Skin epidermis (tissue), 12 donors: ENCODE data around the gene ALDH1A1.

Experiments used
- H3K27ac ChIP-seq, 21 experiments: fragments of 200-600 bp; sonication (generic) in 11 of 21; one replicate each; pipeline ENCODE4 v1.5.0; 2020; ENCODE audit warnings: mild to moderate bottlenecking in 3 of 21, inconsistent platforms in 2 of 21, moderate library complexity in 2 of 21
- H3K4me3 ChIP-seq, 7 experiments: fragments of 200-600 bp; sonication (generic) in 2 of 7; one replicate each; pipeline ENCODE4 v1.5.0; 2020; ENCODE audit warnings: inconsistent platforms in 2 of 7, mild to moderate bottlenecking in 2 of 7, moderate library complexity in 1 of 7

Gene ALDH1A1

DNA sequence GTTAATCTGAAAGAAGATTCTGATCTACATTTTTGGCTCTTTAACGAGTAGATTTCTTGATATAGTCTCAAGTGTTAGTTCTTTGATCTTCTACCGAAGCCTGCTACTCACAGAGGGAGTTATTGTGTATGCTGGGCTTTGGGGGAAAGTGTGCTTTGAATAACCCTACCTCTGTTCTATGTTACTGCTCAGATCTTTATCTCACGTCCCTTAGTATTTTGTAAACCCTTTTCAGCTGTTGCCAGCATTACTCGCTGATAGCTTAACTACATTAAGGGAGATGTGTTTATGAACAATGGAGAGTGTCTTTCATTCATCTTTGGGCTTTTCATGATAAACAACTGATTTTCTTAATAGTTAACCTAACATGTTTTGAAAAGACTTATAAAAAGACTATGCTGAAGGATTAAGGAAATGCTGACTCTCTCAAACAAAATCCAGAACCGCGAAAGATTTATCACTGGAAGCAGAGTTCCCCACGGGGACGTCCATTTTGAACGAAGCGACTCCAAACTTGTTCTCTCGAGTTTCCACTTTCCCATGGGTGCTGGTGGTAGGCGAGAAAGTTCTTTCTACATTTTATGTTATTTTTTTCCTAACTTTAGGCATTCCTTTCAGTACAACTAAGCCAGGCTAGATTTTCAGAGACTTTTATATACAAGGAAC, 27.9 kb upstream of the ALDH1A1 start:
- Histone ChIP-seq H3K4me3 (no peak overlapping the region), H3K27ac (no peak overlapping the region)

DNA sequence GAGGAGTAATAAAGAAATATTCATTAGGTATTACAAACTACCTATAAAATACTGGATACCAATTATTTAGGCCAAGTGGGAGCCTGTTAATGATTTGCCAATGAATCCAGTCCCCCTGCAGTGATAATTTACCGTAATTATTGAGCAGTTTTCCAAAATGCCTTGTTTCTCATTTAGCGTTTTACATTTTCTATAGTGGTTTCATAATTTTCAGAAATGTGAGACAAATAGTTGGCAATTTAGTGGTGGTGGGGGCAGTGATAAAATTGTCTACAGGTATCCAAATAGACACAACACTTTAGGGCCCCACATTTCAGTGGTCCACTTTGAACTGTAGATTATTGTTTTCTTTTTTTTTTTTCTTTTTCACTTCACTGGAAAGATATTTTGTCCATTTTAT, 27.3 kb upstream of the ALDH1A1 start:
- Histone ChIP-seq H3K4me3 (no peak overlapping the region), H3K27ac (no peak overlapping the region)

DNA sequence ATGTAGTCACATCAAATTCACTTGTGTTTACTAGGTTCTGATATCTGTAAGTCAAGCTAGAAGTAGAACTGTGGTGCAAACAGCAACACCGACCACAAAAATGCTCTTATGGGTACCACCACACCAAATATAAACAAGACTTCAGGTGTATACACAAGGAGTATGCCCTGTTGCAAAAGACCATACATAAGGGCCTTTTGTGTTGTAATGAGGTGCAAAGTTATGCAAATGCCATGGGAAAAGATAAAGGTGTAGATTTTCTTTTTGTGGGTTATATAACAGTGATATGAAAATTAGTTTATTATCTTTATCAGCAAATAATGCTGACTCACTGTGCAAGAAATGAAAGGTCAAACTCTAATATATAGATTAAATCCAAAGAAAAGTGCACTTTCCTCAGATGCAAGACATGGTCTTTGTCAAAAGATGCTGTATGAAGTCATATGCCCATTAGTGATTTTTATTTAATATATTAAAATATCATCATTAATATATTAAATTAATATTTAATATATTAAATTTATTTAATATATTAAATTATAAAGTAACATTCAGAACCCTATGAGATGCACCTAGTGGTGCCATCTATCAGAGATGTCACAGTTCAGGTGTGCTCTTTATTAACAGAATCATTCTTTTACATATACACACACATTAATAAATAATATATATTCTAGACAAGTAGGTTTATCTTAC, 26.7 kb upstream of the ALDH1A1 start:
- Histone ChIP-seq H3K4me3 (no peak overlapping the region), H3K27ac (no peak overlapping the region)

DNA sequence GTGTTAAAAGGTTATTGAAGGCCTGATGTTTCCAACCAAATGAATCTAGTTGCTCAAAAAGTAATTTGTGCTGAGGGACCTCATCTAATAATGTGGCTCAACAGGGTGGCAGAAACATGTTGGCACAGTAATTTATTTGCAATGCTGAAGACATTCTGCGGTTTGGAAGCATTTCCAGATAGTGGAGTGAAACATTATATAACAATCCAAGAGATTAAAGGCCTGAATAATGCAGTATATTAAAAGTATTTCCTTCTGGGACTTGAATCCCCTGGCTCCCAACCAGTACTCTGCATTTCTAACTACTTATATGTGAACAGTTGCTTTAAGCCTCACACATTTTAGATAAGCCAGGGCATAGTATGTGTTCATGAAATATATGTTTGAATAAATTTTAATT, 25.9 kb upstream of the ALDH1A1 start:
- no peak overlapping the region for H3K4me3 ChIP-seq
- H3K27ac ChIP-seq = no peak overlapping the region

DNA sequence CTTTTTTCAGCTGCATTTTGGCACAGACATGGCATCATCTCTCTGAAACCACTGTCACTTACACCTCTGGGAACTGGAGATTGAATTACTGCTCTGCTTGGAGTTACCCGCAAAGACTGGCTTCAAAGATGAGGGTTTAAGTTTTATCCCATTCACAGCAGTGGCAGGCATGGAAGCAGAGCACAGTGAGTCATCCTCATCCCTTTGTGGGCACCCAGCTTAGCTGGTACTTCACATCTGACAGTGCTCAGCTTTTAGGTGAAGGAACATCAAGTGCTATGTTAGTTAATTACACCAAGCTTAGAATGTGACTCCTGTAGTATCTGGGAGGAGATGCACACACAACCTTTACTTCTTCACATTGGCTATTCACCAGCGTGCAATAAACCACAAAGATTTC, 24.8 kb upstream of the ALDH1A1 start:
- Histone ChIP-seq H3K27ac (no peak overlapping the region), H3K4me3 (no peak overlapping the region)

DNA sequence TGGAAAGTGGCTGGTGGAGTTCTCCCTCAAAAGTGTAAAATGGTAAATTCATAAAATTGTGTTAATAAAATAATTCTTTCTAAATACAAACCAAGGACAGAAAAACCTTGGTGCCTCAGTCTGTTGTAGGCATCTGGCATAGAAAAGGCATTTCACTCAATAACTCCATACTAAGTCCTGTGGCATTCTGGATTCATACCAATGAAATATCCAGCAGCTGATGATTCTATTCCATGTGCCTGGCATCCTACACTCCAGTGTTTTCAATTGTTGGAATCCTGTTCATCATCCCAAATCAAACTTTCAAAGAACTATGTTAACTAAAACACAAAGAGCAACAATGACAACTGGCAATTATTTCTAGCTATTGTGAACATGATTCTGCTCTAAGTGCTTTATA, 21.6 kb upstream of the ALDH1A1 start:
- no peak overlapping the region for H3K4me3 ChIP-seq
- no peak overlapping the region for H3K27ac ChIP-seq

DNA sequence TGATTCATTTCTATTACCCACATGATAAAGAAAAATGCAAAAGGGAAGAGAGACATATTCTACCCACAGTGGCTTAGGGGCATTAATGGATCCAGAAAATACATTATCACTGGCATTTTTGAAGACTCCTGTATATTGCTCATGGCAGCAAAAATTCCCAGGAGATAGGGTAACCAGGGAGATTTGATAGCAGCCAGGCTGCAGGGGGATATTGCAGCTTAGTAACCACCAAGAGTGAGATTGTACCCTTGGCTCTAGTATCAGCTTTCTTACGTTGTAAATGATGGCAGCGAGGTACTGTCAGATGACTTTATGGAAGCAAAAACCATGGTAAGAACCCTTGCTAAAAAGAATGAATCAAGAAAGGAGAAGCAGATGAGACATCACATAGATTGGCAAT, 19.8 kb upstream of the ALDH1A1 start:
- Histone ChIP-seq H3K4me3 (no peak overlapping the region), H3K27ac (no peak overlapping the region)

DNA sequence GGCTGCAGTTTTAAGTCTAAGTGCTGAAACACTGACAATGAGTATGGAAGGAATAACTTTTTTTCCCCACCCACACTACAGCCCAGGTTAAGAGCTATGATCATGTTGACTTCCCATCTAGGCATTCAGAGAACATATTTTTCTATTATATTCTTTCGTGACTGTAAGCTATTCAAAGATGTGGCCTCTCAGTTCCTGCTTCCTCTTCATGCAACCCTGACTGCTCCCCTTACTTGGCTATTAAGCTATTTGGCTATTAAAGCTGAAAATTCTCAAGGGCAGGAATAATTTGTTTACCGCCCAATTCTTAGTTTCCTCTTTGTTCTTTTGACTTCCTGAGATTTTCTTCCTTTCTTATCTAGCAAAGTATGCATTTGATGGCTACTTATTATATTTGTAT, 18.6 kb upstream of the ALDH1A1 start:
- H3K27ac ChIP-seq = no peak overlapping the region
- H3K4me3 ChIP-seq = no peak overlapping the region

DNA sequence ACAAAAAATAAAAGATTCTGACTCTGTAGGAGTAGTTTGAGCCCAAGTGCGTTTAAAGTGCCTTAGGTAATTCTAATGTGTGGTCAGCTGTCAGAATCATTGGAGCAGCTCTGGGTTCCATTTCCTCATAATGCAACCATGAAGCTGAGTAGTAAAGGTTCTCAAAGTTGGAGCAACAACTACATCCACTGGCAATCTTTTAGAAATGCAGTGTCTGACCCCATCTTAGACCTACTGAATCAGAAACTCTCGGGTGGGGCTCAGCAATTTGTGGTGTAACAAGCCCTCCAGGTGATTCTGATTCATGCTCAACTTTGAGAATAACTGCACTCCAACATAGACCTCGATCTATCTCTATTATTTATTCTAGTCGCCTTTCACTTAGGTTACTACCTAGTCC, 7.6 kb upstream of the ALDH1A1 start:
- H3K27ac ChIP-seq = no peak overlapping the region

DNA sequence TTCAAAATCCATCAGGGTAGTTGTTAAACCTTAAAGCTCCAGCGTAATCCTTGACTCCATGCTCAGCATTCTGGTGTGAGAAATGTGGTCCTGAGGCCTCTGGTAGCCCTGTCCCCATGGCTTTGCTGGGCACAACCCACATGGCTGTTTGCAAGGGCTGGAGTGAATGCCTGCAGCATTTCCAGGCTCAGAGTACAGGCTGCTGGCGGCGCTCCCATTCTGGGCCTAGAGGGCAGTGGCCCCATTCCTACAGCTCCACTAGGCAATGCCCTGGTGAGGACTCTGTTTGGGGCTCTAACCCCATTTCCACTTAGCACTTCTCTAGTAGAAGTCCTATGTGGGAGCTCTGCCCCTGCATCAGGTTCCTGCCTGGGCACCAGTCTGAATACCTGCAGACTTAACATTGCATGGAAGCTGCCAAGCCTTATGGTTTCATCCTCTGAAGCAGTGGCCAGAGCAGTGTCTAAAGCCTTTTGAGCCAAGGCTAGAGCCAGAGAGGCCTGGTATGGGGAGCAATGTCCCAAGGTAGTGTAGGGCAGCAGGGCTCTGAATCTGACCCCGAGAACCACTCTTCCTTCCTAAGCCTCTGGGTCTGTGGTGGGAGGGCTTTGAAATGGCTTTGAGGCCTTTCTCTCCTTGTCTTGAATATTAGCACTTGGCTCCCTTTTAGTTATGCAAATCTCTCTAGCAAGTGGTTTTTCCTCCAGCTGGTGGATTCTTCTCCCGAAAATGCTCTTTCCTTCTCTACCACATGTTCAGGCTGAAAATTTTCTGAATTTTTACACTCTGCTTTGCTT, 5.8 kb upstream of the ALDH1A1 start:
- Histone ChIP-seq H3K27ac (no peak overlapping the region), H3K4me3 (no peak overlapping the region)

More for the DNA sequence above, 7.6 kb upstream of the ALDH1A1 start:
- H3K4me3 ChIP-seq = no peak overlapping the region

DNA sequence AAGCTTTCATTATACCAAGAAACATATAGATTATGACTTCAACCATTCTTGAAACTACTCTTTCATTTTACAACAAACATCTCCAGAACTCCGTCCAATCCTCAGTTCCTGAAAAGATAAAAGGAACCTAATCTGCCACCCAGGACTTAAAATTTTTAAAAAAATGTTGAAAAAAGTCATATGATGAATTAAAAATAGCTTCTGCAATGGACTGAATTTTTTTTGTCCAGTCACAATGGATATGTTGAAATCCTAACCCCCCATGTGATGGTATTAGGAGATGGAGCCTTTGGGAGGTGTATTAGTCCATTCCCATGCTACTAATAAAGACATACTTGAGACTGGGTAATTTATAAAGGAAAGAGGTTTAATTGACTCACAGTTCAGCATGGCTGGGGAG, 2.7 kb upstream of the ALDH1A1 start:
- H3K27ac ChIP-seq = no peak overlapping the region
- no peak overlapping the region for H3K4me3 ChIP-seq

DNA sequence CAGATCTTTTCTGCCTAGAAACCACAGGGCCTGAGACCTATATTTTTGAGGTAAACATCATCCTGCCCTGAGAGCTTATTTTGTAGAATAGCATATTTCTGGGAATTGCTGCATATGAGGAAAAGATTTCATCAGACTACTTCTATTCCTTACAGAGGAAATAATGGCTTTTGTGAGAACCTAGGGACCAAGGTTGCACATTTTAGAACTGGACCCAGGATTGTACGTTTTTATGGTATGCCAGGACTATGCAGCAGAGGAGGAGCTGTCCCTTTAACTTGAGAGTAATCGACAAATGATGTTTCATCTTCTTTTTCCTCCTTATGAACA, 2.2 kb upstream of the ALDH1A1 start:
- Histone ChIP-seq H3K4me3 (no peak overlapping the region), H3K27ac (peak overlapping the region in 1 of 21 experiments; percentile 2)

DNA sequence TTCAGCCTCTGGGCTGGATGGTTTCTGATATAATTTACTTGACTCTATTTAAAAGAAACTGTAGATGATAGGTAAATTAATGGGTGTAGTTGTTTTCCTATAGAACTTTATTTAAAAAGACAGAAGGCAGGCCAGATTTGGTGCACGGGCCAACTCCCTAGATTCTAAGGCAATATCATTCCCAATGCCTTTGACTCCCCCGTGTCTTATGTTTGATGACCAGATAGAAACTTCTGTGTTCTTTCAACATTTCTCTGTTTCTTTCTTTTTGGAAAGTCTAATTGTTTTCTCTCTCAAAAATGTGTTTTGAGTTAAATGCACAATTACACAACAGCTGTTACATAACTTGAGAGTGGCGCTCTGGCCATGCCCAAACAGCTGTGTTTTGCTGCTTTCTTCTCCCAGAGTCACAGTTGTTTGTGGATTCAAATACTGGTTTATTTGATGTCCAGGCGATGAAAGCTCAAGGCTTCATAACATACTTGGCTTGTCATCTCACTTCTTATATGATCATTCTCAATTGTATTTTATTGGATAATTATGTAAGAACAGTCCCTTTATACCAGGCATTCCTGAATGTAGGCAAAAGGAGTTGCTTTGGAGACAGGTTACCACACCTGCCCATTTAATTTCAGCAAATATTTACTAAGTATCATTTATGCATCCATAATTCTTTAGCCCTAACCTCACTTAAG, 1.7 kb upstream of the ALDH1A1 start:
- H3K27ac ChIP-seq = peak overlapping the region in 3 of 21 experiments; percentile 2 to 29 (median 27)
- H3K4me3 ChIP-seq = no peak overlapping the region

DNA sequence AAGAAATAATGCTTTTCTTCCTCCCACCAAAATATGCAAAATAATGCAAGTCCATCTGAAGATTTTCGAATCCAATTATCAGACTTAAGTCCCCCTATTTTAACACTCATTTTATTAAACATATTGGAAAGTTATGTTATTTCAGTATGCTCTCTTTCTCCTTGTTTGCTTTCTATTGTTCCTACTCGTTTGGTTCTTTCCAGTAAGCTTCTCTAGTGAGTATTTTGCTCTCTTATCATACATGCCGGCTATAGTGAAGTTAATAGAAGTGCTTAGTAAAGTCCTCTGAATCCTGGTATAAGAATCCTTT, 517 bp downstream of the ALDH1A1 start:
- Histone ChIP-seq H3K4me3 (peak overlapping the region in 4 of 7 experiments; percentile 0 to 21 (median 8)), H3K27ac (peak overlapping the region in 10 of 21 experiments; percentile 2 to 67 (median 32))

DNA sequence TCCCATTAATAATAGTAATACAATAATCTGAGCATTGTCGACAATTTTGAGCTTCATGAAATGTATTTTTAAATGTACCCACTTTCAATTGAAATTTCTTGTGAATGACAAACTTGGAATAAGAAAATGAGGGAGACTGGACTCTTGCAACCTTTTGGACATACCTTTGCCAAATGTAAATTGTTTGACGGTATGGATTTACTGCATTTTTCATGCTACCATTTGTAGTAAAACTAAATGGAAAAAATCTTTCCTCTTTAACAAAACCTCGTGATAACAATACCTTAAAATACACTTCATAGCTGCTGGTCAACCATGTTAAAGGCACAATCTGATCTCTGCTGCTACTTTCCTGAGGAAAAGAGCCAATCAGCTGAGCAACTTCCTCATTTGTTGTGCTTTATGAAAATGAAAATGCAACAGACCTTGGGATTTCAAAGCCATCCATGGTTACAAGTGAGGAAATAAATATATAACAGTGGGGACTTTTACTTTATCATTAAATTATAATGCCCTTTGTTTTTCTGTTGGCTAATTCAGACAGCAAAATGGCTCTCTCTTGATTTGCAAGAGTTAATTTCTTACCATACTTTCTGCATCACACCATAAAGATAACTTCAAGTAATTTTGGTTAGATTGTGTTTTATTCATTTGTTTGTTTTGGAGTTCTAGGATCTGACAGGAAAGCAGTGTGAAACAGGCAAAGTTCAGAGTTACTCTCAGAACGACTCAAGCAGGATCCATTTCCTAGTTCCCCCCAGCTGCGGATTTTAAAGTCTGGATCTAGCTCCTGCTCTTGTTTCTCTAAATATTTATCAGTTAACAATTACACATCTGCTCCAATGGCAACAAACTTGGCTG, 1.1 kb downstream of the ALDH1A1 start:
- peak overlapping the region in 4 of 7 experiments; percentile 0 to 21 (median 8) for H3K4me3 ChIP-seq
- peak overlapping the region in 12 of 21 experiments; percentile 2 to 67 (median 32) for H3K27ac ChIP-seq

DNA sequence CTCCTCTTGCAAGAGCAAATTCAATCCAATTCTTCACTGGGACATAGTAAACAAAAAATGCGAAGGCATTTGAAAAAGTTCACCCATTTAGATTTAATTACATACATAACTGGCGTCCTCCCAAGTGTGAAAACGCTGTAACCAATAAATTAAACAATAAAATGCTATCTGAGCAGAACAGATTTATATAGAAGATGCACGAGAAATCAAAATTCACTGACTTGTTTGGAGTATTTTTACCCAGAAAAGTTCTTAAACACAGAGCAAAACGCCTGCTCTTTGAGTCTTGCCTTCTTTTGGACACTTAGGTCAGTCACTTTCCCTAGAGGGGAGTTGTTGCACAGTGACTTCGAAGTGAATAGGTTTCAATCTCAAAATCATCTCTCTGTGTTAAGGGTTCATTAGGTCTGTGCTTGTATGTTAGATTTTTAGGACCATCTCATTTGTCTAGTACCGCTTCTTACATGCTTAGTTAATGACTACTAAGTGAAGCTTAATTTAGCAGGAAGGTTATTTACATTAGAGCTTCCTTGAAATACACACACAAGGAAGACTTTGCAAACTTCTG, 1.9 kb downstream of the ALDH1A1 start:
- Histone ChIP-seq H3K27ac (peak overlapping the region in 7 of 21 experiments; percentile 8 to 67 (median 35)), H3K4me3 (peak overlapping the region in 2 of 7 experiments; percentile 0 to 21)

DNA sequence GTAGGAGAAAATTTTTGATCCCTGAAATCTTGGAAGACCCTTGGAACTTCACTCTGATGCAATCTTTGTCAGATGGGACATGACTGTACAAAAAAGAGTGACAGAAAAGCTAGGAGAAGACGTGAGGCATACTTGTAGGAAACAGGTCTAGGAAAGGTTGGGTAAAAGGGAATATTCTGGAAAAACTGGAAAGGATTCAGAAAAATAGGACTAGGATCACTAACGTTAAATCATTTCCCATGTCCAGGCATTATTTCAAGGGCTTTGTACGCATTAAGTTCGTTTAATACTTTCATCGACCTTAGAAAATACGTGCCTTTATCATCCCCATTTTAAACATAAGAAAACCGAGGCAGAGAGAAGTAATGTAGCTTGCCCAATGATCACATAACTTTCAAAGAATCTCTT, 2.9 kb downstream of the ALDH1A1 start:
- H3K27ac ChIP-seq = peak overlapping the region in 1 of 21 experiments; percentile 38

DNA sequence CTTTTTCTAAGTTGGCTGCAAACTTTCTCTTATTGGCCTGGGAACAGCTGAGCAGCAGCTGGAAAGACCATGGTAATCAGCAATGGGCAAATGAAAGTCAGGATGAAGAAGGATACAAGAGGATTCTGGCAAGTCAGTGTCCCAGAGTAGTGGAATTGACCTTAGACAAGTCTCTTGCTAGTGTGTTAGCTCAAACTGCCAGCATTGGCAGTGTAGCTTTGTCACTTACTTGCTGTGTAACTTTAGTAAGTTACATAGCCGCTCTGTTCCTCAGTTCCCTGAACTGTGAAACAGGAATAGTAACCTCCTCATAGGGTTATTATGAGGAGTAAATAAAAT, 3.6 kb downstream of the ALDH1A1 start:
- Histone ChIP-seq H3K27ac (peak overlapping the region in 7 of 21 experiments; percentile 2 to 55 (median 12)), H3K4me3 (no peak overlapping the region)

More for the DNA sequence above, 2.9 kb downstream of the ALDH1A1 start:
- no peak overlapping the region for H3K4me3 ChIP-seq

DNA sequence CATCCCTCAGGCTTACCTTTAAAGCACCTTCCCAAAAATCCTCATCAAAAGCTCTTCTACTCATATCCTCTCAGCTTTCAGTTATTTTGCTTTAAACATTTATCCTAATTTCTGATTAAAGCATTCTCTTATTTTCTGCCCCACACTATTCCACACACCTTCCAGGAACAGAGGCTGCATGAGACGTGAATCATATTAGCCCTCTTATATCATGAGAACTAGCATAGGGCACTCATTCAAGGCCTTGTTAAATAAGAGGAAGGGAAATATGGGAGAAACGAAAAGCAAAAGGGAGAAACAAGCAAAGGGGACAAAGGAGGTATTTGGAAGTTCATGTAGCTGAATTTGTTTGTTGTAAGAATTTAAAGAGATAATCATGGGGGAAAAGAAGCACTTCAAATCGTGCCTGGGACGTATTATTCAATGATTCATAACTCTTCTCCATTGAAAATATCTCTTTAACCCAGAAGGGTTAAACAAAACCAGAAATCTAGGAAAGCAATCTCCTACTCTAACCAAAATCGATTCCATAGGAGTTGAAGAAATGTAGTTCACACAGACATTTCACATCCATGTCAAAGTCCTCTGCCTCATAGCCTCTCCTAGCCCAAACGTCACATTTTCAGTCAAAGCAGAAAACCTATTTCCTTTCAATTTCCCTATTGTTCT, 4.1 kb downstream of the ALDH1A1 start:
- no peak overlapping the region for H3K4me3 ChIP-seq
- peak overlapping the region in 7 of 21 experiments; percentile 0 to 55 (median 5) for H3K27ac ChIP-seq
